NT2/D1 (cell line): Measurements from ENCODE around the gene LETM1.

Experiments used
- DNase-seq: peaks from one replicate; pipeline ENCODE4 v3.0.0-alpha.2; 2011; ENCODE audit warnings: low read depth, low spot score
- H3K27me3 ChIP-seq: 2 replicates; pipeline ENCODE4 v1.6.0; 2011; ENCODE audit warnings: mild to moderate bottlenecking; ENCODE audit not compliant: insufficient read length, insufficient read depth
- H3K36me3 ChIP-seq: 2 replicates; pipeline ENCODE4 v1.6.1; 2011; ENCODE audit warnings: mild to moderate bottlenecking, low read length, mixed read lengths; ENCODE audit not compliant: insufficient read depth, insufficient read length
- H3K4me1 ChIP-seq: 2 replicates; pipeline ENCODE4 v1.5.1; 2011; ENCODE audit not compliant: insufficient read depth, insufficient read length
- H3K4me3 ChIP-seq: 2 replicates; pipeline ENCODE4 v1.5.1; 2011; ENCODE audit warnings: low read depth; ENCODE audit not compliant: insufficient read length
- H3K9ac ChIP-seq: 2 replicates; pipeline ENCODE4 v1.6.0; 2011; ENCODE audit warnings: low read depth; ENCODE audit not compliant: insufficient read length
- H3K9me3 ChIP-seq: 2 replicates; pipeline ENCODE4 v1.5.1; 2011; ENCODE audit warnings: mild to moderate bottlenecking, low read length; ENCODE audit not compliant: insufficient read depth
- SUZ12 ChIP-seq: IDR thresholded peaks from 2 replicates; pipeline ENCODE4 v1.6.1; 2011; ENCODE audit not compliant: insufficient read length, insufficient read depth; ENCODE audit errors: extremely low read depth
- YY1 ChIP-seq: IDR thresholded peaks from 2 replicates; pipeline ENCODE4 v1.6.1; 2011; ENCODE audit not compliant: insufficient read length, insufficient read depth
- ZNF274 ChIP-seq: IDR thresholded peaks from 2 replicates; pipeline ENCODE4 v1.6.1; 2011; ENCODE audit warnings: mild to moderate bottlenecking, low read depth, low read length

Gene LETM1

GRCh38 chr4:1792832-1793495 lies 63.0 kb downstream of the LETM1 start, which contains the start of gene FGFR3:
FGFR3 (plus strand) TSS chr4:1793293; CDS start chr4:1793935, 642 bp downstream.
- Histone ChIP-seq H3K9me3 (no peaks in the 10 kb centered on the region), H3K9ac (peak within 1 kb of the TSS; percentile 100), H3K27me3 (peaks cover 31% of the 10 kb centered on the region), H3K4me3 (peak within 1 kb of the TSS; percentile 98), H3K36me3 (peaks cover 26% of the 10 kb centered on the region), H3K4me1 (peaks cover 50% of the 10 kb centered on the region)
- peak; percentile 57 for DNase-seq
- TF ChIP-seq SUZ12 (no peak), ZNF274 (no peak), YY1 (no peak)

DNA sequence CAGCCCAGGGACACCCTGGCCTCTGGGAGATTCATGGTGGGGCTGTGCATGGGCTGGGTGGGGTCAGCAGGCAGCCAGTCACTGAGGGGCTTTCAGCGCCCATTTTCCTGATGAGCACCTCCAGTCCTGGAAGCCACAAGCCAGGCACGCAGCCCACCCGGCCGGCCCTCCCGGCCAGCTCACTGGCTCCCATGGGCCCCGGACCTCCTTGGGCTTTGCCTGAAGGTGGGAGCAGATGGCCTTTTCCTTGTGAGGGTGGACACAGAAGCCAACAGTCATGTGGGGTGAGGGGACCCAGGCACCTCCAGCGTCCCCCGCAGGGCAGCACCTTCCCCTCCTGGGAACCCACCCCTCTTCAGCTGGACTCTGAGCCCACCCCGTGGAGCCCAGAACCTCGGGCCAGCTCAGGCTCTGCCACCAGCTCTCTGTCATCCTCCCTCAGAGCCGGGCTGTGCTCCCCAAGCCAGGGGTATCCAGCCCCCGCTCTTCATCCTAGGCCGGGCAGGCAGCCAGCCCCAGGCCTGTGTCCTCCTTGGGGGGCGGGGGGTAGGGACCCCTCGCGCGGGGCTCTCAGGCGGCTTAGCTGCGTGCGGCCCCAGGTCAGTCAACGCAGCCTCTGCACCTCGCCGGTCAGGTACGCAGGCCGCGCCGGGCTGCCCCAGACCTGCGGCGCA lies 63.7 kb downstream of the LETM1 start:
- Histone ChIP-seq H3K27me3 (peaks cover 31% of the 10 kb centered on the region), H3K9me3 (no peaks in the 10 kb centered on the region), H3K36me3 (peaks cover 19% of the 10 kb centered on the region), H3K4me3 (peak overlapping the region; percentile 19), H3K9ac (peak overlapping the region; percentile 74), H3K4me1 (peaks cover 49% of the 10 kb centered on the region)
- DNase-seq, result no peak
- no peak for TF ChIP-seq YY1
- TF ChIP-seq SUZ12, result no peak
- no peak for TF ChIP-seq ZNF274

- Histone ChIP-seq H3K9ac (no peak overlapping the region), H3K4me3 (no peak overlapping the region), H3K9me3 (no peaks in the 10 kb centered on the region), H3K4me1 (peaks cover 35% of the 10 kb centered on the region), H3K36me3 (no peaks in the 10 kb centered on the region), H3K27me3 (peaks cover 31% of the 10 kb centered on the region)
- TF ChIP-seq ZNF274 (no peak), SUZ12 (no peak), YY1 (no peak)
- no peak for DNase-seq
These were observed 66.0 kb downstream of the LETM1 start for GRCh38 chr4:1790005-1790404.

DNA sequence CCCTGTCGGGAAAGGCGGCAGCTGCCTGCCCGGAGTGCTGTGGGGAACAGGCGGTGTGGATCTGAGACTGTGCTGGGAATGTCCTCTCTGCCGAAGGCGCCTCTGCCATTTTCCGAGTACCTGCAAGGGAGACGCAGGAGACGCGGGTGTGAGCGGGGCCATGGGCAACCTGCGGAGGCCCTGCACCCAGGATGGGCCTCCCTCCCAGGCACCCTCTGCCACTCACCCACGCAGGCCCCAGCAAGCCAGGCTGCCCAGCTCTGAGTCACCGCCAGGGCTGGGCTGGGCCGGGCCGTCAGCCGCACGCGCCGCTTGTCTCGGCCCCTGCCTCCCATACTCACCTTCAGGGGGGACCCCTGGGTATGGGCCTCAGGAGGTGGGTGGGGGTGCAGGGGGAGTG lies 66.4 kb downstream of the LETM1 start:
- Histone ChIP-seq H3K9ac (no peak overlapping the region), H3K27me3 (peaks cover 32% of the 10 kb centered on the region), H3K4me1 (peaks cover 35% of the 10 kb centered on the region), H3K36me3 (no peaks in the 10 kb centered on the region), H3K4me3 (no peak overlapping the region), H3K9me3 (no peaks in the 10 kb centered on the region)
- TF ChIP-seq SUZ12, result no peak
- no peak for TF ChIP-seq YY1
- TF ChIP-seq ZNF274, result no peak
- no peak for DNase-seq

DNA sequence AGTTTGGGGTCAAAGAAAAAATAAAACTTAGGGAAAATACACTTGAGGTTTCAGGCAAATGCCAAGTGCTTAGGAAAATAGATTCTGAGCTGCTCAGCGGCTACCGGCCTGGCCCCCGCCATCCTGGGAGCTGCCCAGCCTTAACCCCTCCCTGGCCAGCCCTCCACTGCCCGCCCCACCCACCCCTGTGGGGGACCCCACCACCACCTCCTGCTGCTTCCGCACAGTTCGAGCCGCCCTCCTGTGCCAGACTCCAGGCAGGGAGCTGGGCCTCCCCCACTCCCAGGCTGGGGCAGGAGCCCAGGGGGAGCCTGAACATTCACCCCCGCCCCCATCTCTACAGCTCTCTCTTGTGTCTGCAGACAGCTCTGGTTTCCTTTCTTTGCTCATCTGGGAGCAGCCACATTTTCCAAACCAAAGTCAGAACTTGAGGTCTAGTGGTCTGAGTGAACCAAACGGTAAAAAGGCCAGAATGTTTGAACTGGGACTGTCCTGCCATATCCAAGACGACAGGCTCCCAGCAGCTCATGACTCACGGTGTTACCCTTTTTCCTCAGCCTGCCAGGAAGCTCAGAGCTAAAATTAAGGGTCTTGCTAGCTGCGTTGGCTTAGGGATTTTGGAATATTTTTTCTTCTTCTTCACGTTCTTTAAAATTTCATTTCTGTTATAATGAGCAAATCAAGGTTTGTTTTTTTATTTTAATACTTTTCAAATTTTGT lies 67.5 kb downstream of the LETM1 start:
- no peak overlapping the region for H3K4me3 ChIP-seq
- H3K9me3 ChIP-seq, result no peaks in the 10 kb centered on the region
- peaks cover 34% of the 10 kb centered on the region for H3K27me3 ChIP-seq
- DNase-seq, result no peak
- H3K9ac ChIP-seq, result no peak overlapping the region
- H3K36me3 ChIP-seq, result no peaks in the 10 kb centered on the region
- TF ChIP-seq YY1, result no peak
- no peak for TF ChIP-seq ZNF274
- peaks cover 35% of the 10 kb centered on the region for H3K4me1 ChIP-seq

DNA sequence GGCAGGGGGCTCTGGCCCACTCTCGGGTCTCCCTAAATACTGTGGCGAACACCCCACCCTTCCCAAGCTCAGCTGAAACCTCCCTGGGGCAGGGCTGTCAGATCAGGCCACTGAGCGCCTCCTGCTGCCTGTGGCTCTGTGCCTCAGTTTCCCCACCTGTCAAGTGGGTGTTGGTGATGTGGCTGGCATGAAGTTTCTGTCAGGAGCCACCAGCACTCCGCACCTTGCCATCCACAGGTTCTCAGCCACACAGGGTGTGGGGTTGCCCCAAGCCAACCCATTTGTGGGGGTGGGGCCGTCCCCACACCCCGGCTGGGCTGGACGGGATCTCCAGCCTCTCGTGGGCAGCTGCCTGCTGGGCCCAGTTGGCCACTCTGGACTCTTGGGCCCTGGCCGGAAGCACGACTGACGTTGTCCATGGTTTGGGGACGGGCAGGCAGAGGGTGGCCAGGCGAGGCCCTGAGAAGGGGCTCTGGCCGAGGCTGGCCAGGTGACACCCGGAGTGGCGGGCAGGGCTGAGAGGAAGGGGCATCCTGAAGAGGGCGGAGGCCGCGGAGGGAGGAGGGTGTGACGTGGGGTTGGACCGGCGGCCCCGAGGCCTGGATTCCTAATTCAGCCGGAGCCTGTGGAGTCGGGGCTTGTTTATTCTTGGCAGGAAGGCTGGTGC lies 68.4 kb downstream of the LETM1 start:
- no peaks in the 10 kb centered on the region for H3K36me3 ChIP-seq
- H3K9ac ChIP-seq, result peak overlapping the region; percentile 36
- peaks cover 34% of the 10 kb centered on the region for H3K27me3 ChIP-seq
- peaks cover 35% of the 10 kb centered on the region for H3K4me1 ChIP-seq
- no peaks in the 10 kb centered on the region for H3K9me3 ChIP-seq
- DNase-seq, result no peak
- H3K4me3 ChIP-seq, result no peak overlapping the region
- TF ChIP-seq YY1, result no peak
- TF ChIP-seq SUZ12, result no peak
- TF ChIP-seq ZNF274, result no peak
